Activated T-helper 17 cell treated with anti-CD3 and anti-CD28 coated beads, Interleukin-2, amount 50 U/mL, for 72 hours (primary cell): ENCODE measurements around the gene SHOC2. TPM values are rescaled to one million over a fixed set of nuclear protein-coding genes. Genes with fewer than 3 reads are reported as not detected.
A peak's percentile ranks its signal among the peaks of the same experiment; 100 is the strongest.
"Not testable (repeated sequence)": the region's sequence is repeated elsewhere in the genome, so short reads cannot be mapped to it uniquely, and the experiment has no call there.

Experiments used
- ATAC-seq: fragments of 150-1000 bp; cut with Tn5 transposase; replicated peaks from 2 replicates; pipeline ENCODE4 v1.10.0; 2021; ENCODE audit warnings: mild to moderate bottlenecking, moderate library complexity
- H3K27ac Mint-ChIP-seq: one replicate; pipeline ENCODE4 v1.8.0; 2022; ENCODE audit warnings: mixed read lengths
- H3K27me3 Mint-ChIP-seq: one replicate; pipeline ENCODE4 v1.8.0; 2022; ENCODE audit warnings: mixed read lengths
- H3K36me3 Mint-ChIP-seq: one replicate; pipeline ENCODE4 v1.8.0; 2022; ENCODE audit warnings: low read depth, mild to moderate bottlenecking, mixed read lengths
- H3K4me1 Mint-ChIP-seq: one replicate; pipeline ENCODE4 v1.8.0; 2022; ENCODE audit warnings: mixed read lengths
- H3K4me3 Mint-ChIP-seq: one replicate; pipeline ENCODE4 v1.8.0; 2022; ENCODE audit warnings: mild to moderate bottlenecking, mixed read lengths
- H3K9me3 Mint-ChIP-seq: one replicate; pipeline ENCODE4 v1.8.0; 2022; ENCODE audit warnings: mixed read lengths
- total RNA-seq, 2 donors: library from RNA; stranded (reverse); gene quantifications; one replicate each; pipeline ENCODE4 v1.2.3, GENCODE V29; 2022

The SHOC2 gene
- total RNA-seq, 2 donors from 2014 or later = 38.3 to 39.6 TPM

- Mint-ChIP-seq H3K4me3 (no peak overlapping the region), H3K36me3 (peaks cover 91% of the 10 kb centered on the region), H3K9me3 (no peaks in the 10 kb centered on the region), H3K27ac (peak overlapping the region; percentile 22), H3K4me1 (peaks cover 18% of the 10 kb centered on the region), H3K27me3 (no peaks in the 10 kb centered on the region)
- ATAC-seq = peak; percentile 38
Observed at GRCh38 chr10:110887560-110887959, 31.8 kb upstream of the SHOC2 start.

DNA sequence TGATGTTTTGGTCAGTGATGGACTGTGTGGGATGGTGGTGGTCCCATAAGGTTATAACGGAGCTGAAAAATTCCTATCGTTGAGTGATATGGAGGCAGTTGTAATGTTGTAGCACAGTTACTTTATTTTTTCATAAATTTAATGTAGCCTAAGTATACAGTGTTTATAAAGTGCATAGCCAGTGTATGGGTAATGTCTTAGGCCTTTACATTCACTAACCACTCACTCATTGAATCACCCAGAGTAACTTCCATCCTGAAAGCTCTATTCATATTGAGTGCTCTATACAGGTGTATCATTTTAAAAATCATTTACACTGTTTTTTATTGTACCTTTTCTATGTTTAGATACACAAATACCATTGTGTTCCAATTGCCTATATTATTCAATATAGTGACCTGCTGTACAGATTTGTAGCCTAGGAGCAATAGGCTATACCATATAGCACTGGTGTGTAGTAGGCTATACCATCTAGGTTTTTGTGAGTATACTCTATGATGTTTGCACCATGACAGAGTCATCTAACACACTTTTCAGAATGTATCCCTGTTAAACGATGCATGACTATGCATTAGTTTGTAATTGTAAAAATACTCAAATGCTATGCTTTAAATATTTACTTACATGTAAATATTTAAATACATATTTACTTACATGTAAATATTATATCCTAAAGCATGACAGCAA, 26.7 kb upstream of the SHOC2 start:
- Mint-ChIP-seq H3K27ac (peak overlapping the region; percentile 54), H3K9me3 (no peaks in the 10 kb centered on the region), H3K4me3 (no peak overlapping the region), H3K36me3 (peaks cover 91% of the 10 kb centered on the region), H3K4me1 (peaks cover 14% of the 10 kb centered on the region), H3K27me3 (no peaks in the 10 kb centered on the region)
- ATAC-seq = no peak

GRCh38 chr10:110893559-110894179, 25.7 kb upstream of the SHOC2 start:
- Mint-ChIP-seq H3K27ac (peak overlapping the region; percentile 45), H3K36me3 (peaks cover 93% of the 10 kb centered on the region), H3K4me3 (no peak overlapping the region), H3K9me3 (no peaks in the 10 kb centered on the region), H3K27me3 (no peaks in the 10 kb centered on the region), H3K4me1 (peaks cover 14% of the 10 kb centered on the region)
- ATAC-seq = peak; percentile 78

DNA sequence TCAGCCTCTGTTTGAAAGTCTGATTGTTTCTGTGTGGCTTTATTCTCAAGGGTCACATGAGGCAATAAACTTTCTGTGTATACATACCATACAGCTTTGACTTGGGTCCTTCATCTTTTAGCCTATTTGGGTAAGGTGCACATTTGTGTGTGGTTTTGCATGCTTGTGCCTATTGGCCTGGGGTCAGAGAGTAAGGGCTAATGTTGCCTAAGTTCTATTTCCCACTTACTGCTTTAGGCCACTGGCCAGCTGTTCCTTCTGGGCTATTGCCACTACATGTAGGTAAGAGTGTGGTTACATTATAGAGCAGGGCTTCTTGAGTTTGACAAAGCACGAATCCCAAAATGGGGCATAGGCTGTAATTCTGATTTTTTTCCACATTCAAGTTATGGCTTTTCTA, 22.2 kb upstream of the SHOC2 start:
- Mint-ChIP-seq H3K4me1 (peaks cover 24% of the 10 kb centered on the region), H3K27me3 (no peaks in the 10 kb centered on the region), H3K36me3 (peaks cover 93% of the 10 kb centered on the region), H3K9me3 (no peaks in the 10 kb centered on the region), H3K4me3 (no peak overlapping the region), H3K27ac (no peak overlapping the region)
- ATAC-seq = no peak

DNA sequence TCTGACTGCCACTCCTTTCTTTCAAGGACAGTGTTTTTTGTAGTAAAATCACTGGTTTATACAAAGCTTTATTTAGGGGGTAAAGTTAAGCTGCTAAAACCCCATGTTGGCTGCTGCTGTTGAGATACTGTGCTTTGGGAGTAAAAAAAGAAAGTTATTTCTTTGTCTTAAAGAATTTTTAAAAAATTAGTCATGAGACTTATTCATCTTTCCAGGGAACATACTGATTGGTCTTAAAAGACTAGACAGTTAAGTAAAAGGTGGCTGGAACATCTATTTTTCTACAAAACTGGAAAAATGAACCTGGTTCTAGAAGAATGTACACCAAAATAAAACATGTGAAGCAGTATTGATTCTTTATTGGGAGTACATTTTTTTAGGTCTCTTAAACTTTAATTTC, 21.0 kb upstream of the SHOC2 start:
- Mint-ChIP-seq H3K4me1 (peaks cover 34% of the 10 kb centered on the region), H3K36me3 (peaks cover 97% of the 10 kb centered on the region), H3K27ac (no peak overlapping the region)

GRCh38 chr10:110900983-110901382, 18.4 kb upstream of the SHOC2 start:
- no peaks in the 10 kb centered on the region for H3K9me3 Mint-ChIP-seq
- peak overlapping the region; percentile 84 for H3K27ac Mint-ChIP-seq
- peaks cover 88% of the 10 kb centered on the region for H3K36me3 Mint-ChIP-seq

More for the DNA sequence above, 21.0 kb upstream of the SHOC2 start:
- Mint-ChIP-seq H3K4me3 (no peak overlapping the region), H3K27me3 (no peaks in the 10 kb centered on the region), H3K9me3 (no peaks in the 10 kb centered on the region)
- ATAC-seq = no peak

DNA sequence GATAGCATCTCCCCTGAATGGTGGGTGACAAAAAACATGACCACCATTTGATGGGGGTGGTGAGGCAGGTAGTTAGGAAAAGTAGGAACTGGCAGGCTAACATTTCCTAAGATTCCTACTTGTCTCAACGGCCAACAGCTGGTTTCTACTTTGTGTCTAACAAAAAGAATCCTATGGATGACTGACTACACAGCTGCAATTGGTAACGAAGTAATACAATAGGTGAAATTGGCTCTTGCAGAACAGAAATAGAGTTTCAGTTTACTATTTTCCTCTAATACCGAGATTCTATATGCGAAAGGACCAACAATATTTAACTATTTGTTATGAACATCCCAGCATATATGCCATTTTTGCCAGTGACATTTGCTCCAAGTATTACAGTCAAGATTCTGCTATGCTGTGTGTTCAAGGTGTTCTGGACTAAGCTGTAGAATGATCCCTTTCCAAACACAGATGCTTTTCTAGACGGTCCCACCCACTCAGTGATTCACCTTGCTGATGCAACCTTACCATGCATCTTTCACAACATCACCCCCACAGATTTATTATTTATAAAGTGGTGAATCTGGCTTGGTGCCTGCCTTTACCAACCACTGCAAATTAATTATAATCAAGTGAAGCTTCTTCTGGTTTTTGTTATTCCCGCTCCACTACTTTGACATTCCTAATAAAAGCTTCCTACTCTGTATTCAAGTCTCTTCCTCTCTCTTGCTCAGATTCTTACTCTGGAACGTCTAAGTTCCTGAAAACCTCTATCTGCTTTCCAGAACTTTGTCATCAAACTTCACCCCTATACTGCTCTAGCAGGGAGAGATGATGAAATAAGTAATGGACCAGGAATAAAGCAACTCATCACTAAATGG, 17.2 kb upstream of the SHOC2 start:
- Mint-ChIP-seq H3K9me3 (no peaks in the 10 kb centered on the region), H3K36me3 (peaks cover 83% of the 10 kb centered on the region), H3K4me1 (peaks cover 32% of the 10 kb centered on the region), H3K27me3 (no peaks in the 10 kb centered on the region), H3K4me3 (peak overlapping the region; percentile 65), H3K27ac (peak overlapping the region; percentile 84)
- ATAC-seq = peak; percentile 69

More at GRCh38 chr10:110900983-110901382, 18.4 kb upstream of the SHOC2 start:
- ATAC-seq = no peak
- H3K4me1 Mint-ChIP-seq = peaks cover 37% of the 10 kb centered on the region
- no peaks in the 10 kb centered on the region for H3K27me3 Mint-ChIP-seq
- H3K4me3 Mint-ChIP-seq = no peak overlapping the region

GRCh38 chr10:110903280-110904278, 15.8 kb upstream of the SHOC2 start:
- peaks cover 71% of the 10 kb centered on the region for H3K36me3 Mint-ChIP-seq
- H3K4me3 Mint-ChIP-seq = peak overlapping the region; percentile 65
- peak; percentile 90 for ATAC-seq
- no peaks in the 10 kb centered on the region for H3K27me3 Mint-ChIP-seq
- no peaks in the 10 kb centered on the region for H3K9me3 Mint-ChIP-seq
- H3K27ac Mint-ChIP-seq = peak overlapping the region; percentile 84
- peaks cover 32% of the 10 kb centered on the region for H3K4me1 Mint-ChIP-seq

DNA sequence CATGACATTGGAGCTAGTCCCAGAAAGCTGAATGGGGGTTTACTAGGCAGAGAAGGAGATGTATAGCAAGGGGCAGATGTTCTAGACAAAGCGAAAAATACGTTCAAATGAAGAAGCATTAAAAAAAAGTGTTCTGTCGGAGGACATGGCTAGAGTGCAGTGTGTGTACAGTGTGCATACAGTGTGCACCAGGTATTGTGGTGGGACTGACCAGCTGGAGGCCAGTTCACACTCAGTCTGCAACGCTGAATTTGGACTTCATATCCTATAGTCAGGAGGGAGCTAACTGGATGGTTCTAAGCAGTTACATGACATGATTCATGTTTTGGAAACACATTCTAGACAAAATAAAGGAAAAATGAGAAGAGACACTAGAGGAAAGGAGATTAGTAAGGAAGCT, 9.3 kb upstream of the SHOC2 start:
- H3K4me1 Mint-ChIP-seq = no peaks in the 10 kb centered on the region
- no peaks in the 10 kb centered on the region for H3K27me3 Mint-ChIP-seq
- peak overlapping the region; percentile 17 for H3K27ac Mint-ChIP-seq
- ATAC-seq = no peak
- H3K9me3 Mint-ChIP-seq = no peaks in the 10 kb centered on the region
- H3K36me3 Mint-ChIP-seq = peaks cover 31% of the 10 kb centered on the region
- H3K4me3 Mint-ChIP-seq = no peak overlapping the region

DNA sequence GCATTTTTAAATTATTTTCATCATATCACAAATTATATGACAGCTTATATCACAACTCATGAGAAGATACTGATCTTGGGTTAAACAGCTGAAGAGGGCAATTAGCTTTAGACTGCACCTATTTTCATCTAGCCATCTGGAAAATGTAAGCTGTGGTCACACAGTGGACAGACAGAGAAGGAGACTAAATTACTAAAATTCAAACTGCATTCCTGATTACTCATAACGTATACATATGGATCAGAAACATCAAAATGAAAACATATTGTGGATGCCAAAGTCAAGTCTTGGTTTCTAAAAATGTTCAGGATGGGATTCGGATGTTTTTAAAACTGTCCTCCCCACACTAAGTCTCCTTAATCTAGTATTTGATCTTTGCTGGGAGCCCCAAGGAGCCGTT, 7.0 kb upstream of the SHOC2 start:
- Mint-ChIP-seq H3K27me3 (no peaks in the 10 kb centered on the region), H3K27ac (no peak overlapping the region), H3K36me3 (peaks cover 37% of the 10 kb centered on the region), H3K9me3 (no peaks in the 10 kb centered on the region), H3K4me1 (peaks cover 5% of the 10 kb centered on the region), H3K4me3 (no peak overlapping the region)
- no peak for ATAC-seq

DNA sequence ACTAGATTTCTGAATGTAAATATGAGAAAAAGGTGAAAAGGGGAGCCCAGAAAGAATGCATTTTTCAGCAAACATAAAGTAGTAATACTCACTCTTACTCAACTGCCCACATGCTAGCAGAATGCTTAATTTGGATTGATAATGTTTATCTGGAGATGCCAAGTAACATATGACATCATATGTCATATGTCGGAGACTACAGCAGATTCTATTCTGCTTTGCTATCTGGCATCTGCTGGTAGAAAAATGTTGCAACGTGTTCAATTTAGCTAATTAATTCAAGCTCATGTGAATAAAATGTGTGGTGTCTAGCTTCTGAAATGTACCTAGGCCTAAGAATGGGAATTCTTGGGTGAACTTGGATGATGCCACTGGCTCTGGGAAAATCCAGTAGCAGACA, 5.0 kb upstream of the SHOC2 start:
- ATAC-seq = no peak
- Mint-ChIP-seq H3K4me3 (no peak overlapping the region), H3K4me1 (peaks cover 12% of the 10 kb centered on the region), H3K9me3 (no peaks in the 10 kb centered on the region), H3K27me3 (no peaks in the 10 kb centered on the region), H3K36me3 (peaks cover 52% of the 10 kb centered on the region), H3K27ac (no peak overlapping the region)

GRCh38 chr10:110915035-110915434, 4.4 kb upstream of the SHOC2 start:
- Mint-ChIP-seq H3K27ac (no peak overlapping the region), H3K9me3 (no peaks in the 10 kb centered on the region), H3K27me3 (no peaks in the 10 kb centered on the region), H3K4me3 (no peak overlapping the region), H3K4me1 (peaks cover 12% of the 10 kb centered on the region), H3K36me3 (peaks cover 52% of the 10 kb centered on the region)
- no peak for ATAC-seq

GRCh38 chr10:110915600-110915999, 3.8 kb upstream of the SHOC2 start:
- not testable (repeated sequence) for ATAC-seq, H3K27ac Mint-ChIP-seq, H3K9me3 Mint-ChIP-seq, H3K4me3 Mint-ChIP-seq, H3K27me3 Mint-ChIP-seq
- Mint-ChIP-seq H3K36me3 (peaks cover 52% of the 10 kb centered on the region), H3K4me1 (peaks cover 17% of the 10 kb centered on the region)
